Measurements from ENCODE around the gene CDCP1. TPM values are rescaled to one million over a fixed set of nuclear protein-coding genes. Genes with fewer than 3 reads are reported as not detected.

CDCP1 gene, protein sequence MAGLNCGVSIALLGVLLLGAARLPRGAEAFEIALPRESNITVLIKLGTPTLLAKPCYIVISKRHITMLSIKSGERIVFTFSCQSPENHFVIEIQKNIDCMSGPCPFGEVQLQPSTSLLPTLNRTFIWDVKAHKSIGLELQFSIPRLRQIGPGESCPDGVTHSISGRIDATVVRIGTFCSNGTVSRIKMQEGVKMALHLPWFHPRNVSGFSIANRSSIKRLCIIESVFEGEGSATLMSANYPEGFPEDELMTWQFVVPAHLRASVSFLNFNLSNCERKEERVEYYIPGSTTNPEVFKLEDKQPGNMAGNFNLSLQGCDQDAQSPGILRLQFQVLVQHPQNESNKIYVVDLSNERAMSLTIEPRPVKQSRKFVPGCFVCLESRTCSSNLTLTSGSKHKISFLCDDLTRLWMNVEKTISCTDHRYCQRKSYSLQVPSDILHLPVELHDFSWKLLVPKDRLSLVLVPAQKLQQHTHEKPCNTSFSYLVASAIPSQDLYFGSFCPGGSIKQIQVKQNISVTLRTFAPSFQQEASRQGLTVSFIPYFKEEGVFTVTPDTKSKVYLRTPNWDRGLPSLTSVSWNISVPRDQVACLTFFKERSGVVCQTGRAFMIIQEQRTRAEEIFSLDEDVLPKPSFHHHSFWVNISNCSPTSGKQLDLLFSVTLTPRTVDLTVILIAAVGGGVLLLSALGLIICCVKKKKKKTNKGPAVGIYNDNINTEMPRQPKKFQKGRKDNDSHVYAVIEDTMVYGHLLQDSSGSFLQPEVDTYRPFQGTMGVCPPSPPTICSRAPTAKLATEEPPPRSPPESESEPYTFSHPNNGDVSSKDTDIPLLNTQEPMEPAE
- polyA plus RNA-seq (2013, experiment 1 of 2): 0.01 TPM
- 0.01 TPM for polyA plus RNA-seq (2013, experiment 2 of 2)

DNA sequence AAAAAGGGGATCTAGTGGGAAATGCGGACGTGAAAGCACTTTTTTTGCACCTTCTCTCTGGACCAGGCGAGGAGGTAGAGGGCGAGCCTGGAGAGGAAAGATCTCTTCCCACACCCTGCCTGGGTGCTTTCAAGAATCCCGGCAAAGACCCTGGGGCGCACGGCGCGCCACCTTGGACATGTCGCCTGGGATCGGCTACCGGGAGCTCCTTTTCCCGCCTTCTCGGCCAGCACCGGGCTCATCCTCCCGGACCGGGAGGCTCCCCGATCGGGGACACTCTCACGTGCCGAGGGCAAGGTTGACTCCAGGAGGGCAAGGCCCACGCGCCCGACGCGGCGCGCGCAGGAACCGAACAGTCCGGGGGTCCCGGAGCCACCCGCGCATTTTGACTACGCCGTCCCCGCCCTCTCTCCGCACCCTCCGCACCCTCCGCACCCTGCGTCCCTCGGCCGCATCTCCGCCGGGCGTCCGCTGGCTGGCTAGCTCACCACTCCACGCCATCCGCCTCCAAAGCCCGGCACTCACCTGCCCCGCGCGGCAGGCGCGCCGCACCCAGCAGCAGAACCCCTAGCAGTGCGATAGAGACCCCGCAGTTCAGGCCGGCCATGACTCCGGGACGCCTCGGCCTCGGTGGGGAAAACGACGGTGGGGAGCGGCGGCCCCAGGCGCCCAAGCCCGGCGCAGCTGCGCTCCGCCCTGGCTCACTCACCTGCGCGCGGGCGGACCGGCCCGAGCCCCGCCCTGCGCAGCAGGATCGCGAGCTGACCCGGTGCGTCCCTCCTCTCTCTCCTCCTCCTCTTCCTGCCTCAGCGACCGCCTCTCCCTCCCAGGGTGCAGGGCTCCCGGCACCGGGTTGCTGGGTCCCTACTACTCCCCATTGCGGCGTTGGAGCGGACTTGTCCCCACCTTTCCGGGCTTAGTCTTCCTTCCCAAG lies at the start of gene CDCP1:
TSS of gene CDCP1 (minus strand) at position 698 of the 934 bp plus-strand sequence. CDS start at position 607, 91 bp downstream.
- WGBS, 2 donors (ENCODE audit: extremely low coverage in 2 of 2, insufficient read length in 2 of 2, insufficient replicate concordance in 1 of 2): no CpG with 5 or more reads among the region's 92 CpGs
- Histone ChIP-seq H2AFZ (ENCODE audit: low read length) (peak within 1 kb of the TSS; percentile 85), H2BK5ac (ENCODE audit: low read length) (no peak within 1 kb of the TSS), H2BK15ac (ENCODE audit: low read length) (no peak within 1 kb of the TSS), H3K18ac (ENCODE audit: low read length) (peak within 1 kb of the TSS; percentile 42), H3K9ac (ENCODE audit: low read depth, low read length, poor library complexity) (peak within 1 kb of the TSS; percentile 61), H3K27ac (replicated peaks; ENCODE audit: low read length) (no peak within 1 kb of the TSS), H2BK12ac (ENCODE audit: low read length) (no peak within 1 kb of the TSS), H3K4ac (ENCODE audit: low read length) (no peak within 1 kb of the TSS), H3K4me1 (ENCODE audit: control insufficient read depth in 2 of 2, insufficient read depth in 1 of 2, low read depth in 1 of 2, low read length in 2 of 2) (peaks cover 4 to 8% of the 10 kb centered on the region in 2 donors), H4K91ac (ENCODE audit: low read depth, low read length, poor library complexity) (no peak within 1 kb of the TSS), H2BK120ac (ENCODE audit: low read depth, low read length) (no peak within 1 kb of the TSS), H2AK5ac (ENCODE audit: low read depth, low read length) (no peak within 1 kb of the TSS), H4K8ac (ENCODE audit: low read depth, low read length) (no peak within 1 kb of the TSS), H3K9me3 (replicated peaks in 1 of 2; ENCODE audit: control insufficient read depth in 2 of 2, insufficient read depth in 1 of 2, low read depth in 1 of 2, low read length in 2 of 2) (peaks cover 0 to 16% of the 10 kb centered on the region in 2 donors), H3K79me1 (ENCODE audit: low read depth, low read length) (no peaks in the 10 kb centered on the region), H3K4me3 (ENCODE audit: low read length in 2 of 2) (peak within 1 kb of the TSS; percentile 29 to 76), H3K4me2 (ENCODE audit: insufficient read depth, low read length, poor library complexity, severe bottlenecking) (peak within 1 kb of the TSS; percentile 90), H3K14ac (ENCODE audit: low read length) (no peak within 1 kb of the TSS), H3K27me3 (ENCODE audit: control insufficient read depth in 3 of 3, insufficient read depth in 3 of 3, low read depth in 1 of 3, low read length in 3 of 3) (peaks cover 16 to 53% (median 44%) of the 10 kb centered on the region in 3 experiments), H3K36me3 (replicated peaks in 1 of 2; ENCODE audit: control insufficient read depth in 2 of 2, insufficient read depth in 2 of 2, low read length in 2 of 2) (no peaks in the 10 kb centered on the region), H3K23ac (ENCODE audit: low read depth, low read length, poor library complexity) (peak within 1 kb of the TSS; percentile 87)
- no peak for DNase-seq (ENCODE audit: low spot score)

DNA sequence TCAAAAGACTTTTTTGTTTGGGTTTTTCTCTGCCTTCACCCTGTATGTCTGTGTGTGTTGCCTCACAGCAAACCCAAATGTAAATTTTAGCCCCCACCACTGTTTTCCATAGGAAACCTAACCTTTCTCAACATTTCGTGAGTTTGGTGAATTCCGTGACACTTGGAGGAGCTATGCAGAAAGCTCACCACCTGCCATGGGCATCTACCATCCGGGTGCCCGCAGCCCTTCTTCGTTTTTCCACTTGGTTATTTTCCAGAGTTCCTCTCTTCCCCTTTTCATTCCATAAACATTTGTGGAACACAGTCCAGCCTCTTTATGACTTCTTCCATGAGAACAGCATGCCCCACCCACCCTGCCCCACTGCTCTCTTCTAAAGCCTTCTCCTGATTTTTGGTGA lies 48.6 kb upstream of the CDCP1 start:
- Histone ChIP-seq H3K14ac (ENCODE audit: low read length) (no peak overlapping the region), H3K23ac (ENCODE audit: low read depth, low read length, poor library complexity) (no peak overlapping the region), H2BK12ac (ENCODE audit: low read length) (no peak overlapping the region), H2AFZ (ENCODE audit: low read length) (no peak overlapping the region), H3K18ac (ENCODE audit: low read length) (no peak overlapping the region), H3K27me3 (ENCODE audit: control insufficient read depth in 3 of 3, insufficient read depth in 3 of 3, low read depth in 1 of 3, low read length in 3 of 3) (peaks cover 0 to 4% (median 0%) of the 10 kb centered on the region in 3 experiments), H2BK5ac (ENCODE audit: low read length) (no peak overlapping the region), H4K8ac (ENCODE audit: low read depth, low read length) (no peak overlapping the region), H2BK120ac (ENCODE audit: low read depth, low read length) (no peak overlapping the region), H3K4ac (ENCODE audit: low read length) (no peak overlapping the region), H4K91ac (ENCODE audit: low read depth, low read length, poor library complexity) (no peak overlapping the region), H3K36me3 (replicated peaks in 1 of 2; ENCODE audit: control insufficient read depth in 2 of 2, insufficient read depth in 2 of 2, low read length in 2 of 2) (no peaks in the 10 kb centered on the region), H3K4me1 (ENCODE audit: control insufficient read depth in 2 of 2, insufficient read depth in 1 of 2, low read depth in 1 of 2, low read length in 2 of 2) (peaks cover 2 to 4% of the 10 kb centered on the region in 2 donors), H2AK5ac (ENCODE audit: low read depth, low read length) (no peak overlapping the region), H3K9ac (ENCODE audit: low read depth, low read length, poor library complexity) (no peak overlapping the region), H3K4me3 (ENCODE audit: low read length in 2 of 2) (no peak overlapping the region), H3K79me1 (ENCODE audit: low read depth, low read length) (peaks cover 2% of the 10 kb centered on the region), H3K4me2 (ENCODE audit: insufficient read depth, low read length, poor library complexity, severe bottlenecking) (no peak overlapping the region), H3K27ac (replicated peaks; ENCODE audit: low read length) (no peak overlapping the region), H3K9me3 (replicated peaks in 1 of 2; ENCODE audit: control insufficient read depth in 2 of 2, insufficient read depth in 1 of 2, low read depth in 1 of 2, low read length in 2 of 2) (no peaks in the 10 kb centered on the region), H2BK15ac (ENCODE audit: low read length) (no peak overlapping the region)
- no peak for DNase-seq (ENCODE audit: low spot score)
- no CpG with 5 or more reads among the region's 5 CpGs for WGBS, 2 donors (ENCODE audit: extremely low coverage in 2 of 2, insufficient read length in 2 of 2, insufficient replicate concordance in 1 of 2)

DNA sequence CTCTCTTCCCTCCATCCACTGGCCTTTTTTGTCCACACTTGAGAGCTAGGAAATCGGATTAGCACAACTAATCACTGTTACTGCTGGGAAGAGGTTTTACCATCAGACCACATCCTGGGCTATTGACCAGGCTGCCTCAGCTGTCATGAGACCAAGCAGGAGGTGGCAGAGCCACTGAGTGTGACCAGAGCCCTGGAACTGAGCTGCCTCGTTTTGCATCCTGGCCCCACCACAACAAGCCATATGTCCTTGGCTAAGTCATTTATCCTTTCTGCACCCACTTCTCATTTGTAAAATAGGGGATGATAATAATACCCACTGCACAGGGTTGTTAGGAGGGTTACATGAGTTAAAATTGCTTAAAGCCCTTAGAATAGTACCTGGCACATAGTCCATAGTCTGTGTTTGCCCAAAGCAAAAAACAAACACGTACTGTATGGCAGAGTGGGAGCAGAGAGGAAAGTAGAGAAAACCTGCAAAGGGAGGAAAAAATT lies 45.8 kb upstream of the CDCP1 start:
- H3K79me1 ChIP-seq (ENCODE audit: low read depth, low read length): peaks cover 2% of the 10 kb centered on the region
- no peak overlapping the region for H2AFZ ChIP-seq (ENCODE audit: low read length)
- no peak overlapping the region for H3K4me3 ChIP-seq (ENCODE audit: low read length in 2 of 2)
- H3K4me1 ChIP-seq (ENCODE audit: control insufficient read depth in 2 of 2, insufficient read depth in 1 of 2, low read depth in 1 of 2, low read length in 2 of 2): peaks cover 0 to 2% of the 10 kb centered on the region in 2 donors
- no peak for DNase-seq (ENCODE audit: low spot score)
- peaks cover 0 to 3% (median 0%) of the 10 kb centered on the region in 3 experiments for H3K27me3 ChIP-seq (ENCODE audit: control insufficient read depth in 3 of 3, insufficient read depth in 3 of 3, low read depth in 1 of 3, low read length in 3 of 3)
- H2BK15ac ChIP-seq (ENCODE audit: low read length): no peak overlapping the region
- no peaks in the 10 kb centered on the region for H3K9me3 ChIP-seq (replicated peaks in 1 of 2; ENCODE audit: control insufficient read depth in 2 of 2, insufficient read depth in 1 of 2, low read depth in 1 of 2, low read length in 2 of 2)
- no peaks in the 10 kb centered on the region for H3K36me3 ChIP-seq (replicated peaks in 1 of 2; ENCODE audit: control insufficient read depth in 2 of 2, insufficient read depth in 2 of 2, low read length in 2 of 2)
- H4K91ac ChIP-seq (ENCODE audit: low read depth, low read length, poor library complexity): no peak overlapping the region
- no peak overlapping the region for H2BK5ac ChIP-seq (ENCODE audit: low read length)
- H4K8ac ChIP-seq (ENCODE audit: low read depth, low read length): no peak overlapping the region
- H3K23ac ChIP-seq (ENCODE audit: low read depth, low read length, poor library complexity): no peak overlapping the region
- no peak overlapping the region for H3K4me2 ChIP-seq (ENCODE audit: insufficient read depth, low read length, poor library complexity, severe bottlenecking)
- no peak overlapping the region for H3K9ac ChIP-seq (ENCODE audit: low read depth, low read length, poor library complexity)
- no peak overlapping the region for H2BK12ac ChIP-seq (ENCODE audit: low read length)
- no peak overlapping the region for H3K14ac ChIP-seq (ENCODE audit: low read length)
- H2BK120ac ChIP-seq (ENCODE audit: low read depth, low read length): no peak overlapping the region
- H3K18ac ChIP-seq (ENCODE audit: low read length): no peak overlapping the region
- WGBS, 2 donors (ENCODE audit: extremely low coverage in 2 of 2, insufficient read length in 2 of 2, insufficient replicate concordance in 1 of 2): no CpG with 5 or more reads among the region's 3 CpGs
- H3K27ac ChIP-seq (replicated peaks; ENCODE audit: low read length): no peak overlapping the region
- no peak overlapping the region for H2AK5ac ChIP-seq (ENCODE audit: low read depth, low read length)
- no peak overlapping the region for H3K4ac ChIP-seq (ENCODE audit: low read length)

All from neuronal stem cell (in vitro differentiated cells).